Right cardiac atrium (tissue), 5 donors: ENCODE measurements around the gene ZPR1. TPM values are rescaled to one million over a fixed set of nuclear protein-coding genes. Genes with fewer than 3 reads are reported as not detected.

Experiments used
- ATAC-seq, 2 donors: fragments of 200-7000 bp; cut with Tn5 transposase; one replicate each; pipeline versions ENCODE4 v1.8.0 to v1.9.1; 2020; ENCODE audit warnings: moderate library complexity in 2 of 2, mild to moderate bottlenecking in 1 of 2
- DNase-seq, 3 donors: peaks; one replicate each; pipeline ENCODE4 v3.0.0-alpha.2; 2020
- H3K27ac ChIP-seq: one replicate; pipeline ENCODE4 v1.5.1; 2013; ENCODE audit warnings: mild to moderate bottlenecking, low read length, control low read depth, moderate library complexity
- H3K27me3 ChIP-seq: one replicate; pipeline ENCODE4 v1.6.1; 2013; ENCODE audit not compliant: control insufficient read depth, insufficient read depth
- H3K4me1 ChIP-seq: one replicate; pipeline ENCODE4 v1.6.1; 2013; ENCODE audit warnings: low read length; ENCODE audit not compliant: control insufficient read depth, insufficient read depth
- H3K4me3 ChIP-seq: one replicate; pipeline ENCODE4 v1.5.1; 2013; ENCODE audit warnings: low read length, control low read depth
- H3K9me3 ChIP-seq: one replicate; pipeline ENCODE4 v1.6.1; 2013; ENCODE audit warnings: low read length; ENCODE audit not compliant: control insufficient read depth
- WGBS: extraction: QIAGEN DNeasy Blood & Tissue Kit; methylation state at CpG from one replicate; pipeline ENCODE4 v1.1.7; 2013; 5-methylcytosine and 5-hydroxymethylcytosine counted together
- intact Hi-C, 4 donors: fragments of 100-400 bp; cut with DNase I; formaldehyde crosslinking; loops; one replicate each; pipeline versions ENCODE4 v1.11.0 to v1.14.0; 2022 to 2023
- polyA plus RNA-seq: library from polyadenylated mRNA; stranded (reverse); fragments of 200-250 nt; gene quantifications from one replicate; pipeline ENCODE4 v1.2.3, GENCODE V29; 2013
- total RNA-seq, 4 donors: library from RNA; stranded (reverse); fragmentation: NEBNext Ultra II Directional; extraction: Animal tissue kit (Norgen Biotek cat#: 25700); gene quantifications; one replicate each; pipeline ENCODE4 v1.2.1, GENCODE V29; 2021
- donor health status: healthy with polysubstance abuse.
- donor health status: DM: no; HTN: yes; CAD: no.
- donor health status: DM: no; HTN: no; CAD: no.
- donor health status: DM: no; HTN: yes; CAD: no; lungs with severe emphysema.
- donor health status: DM: yes; HTN: yes; CAD: no.

ZPR1 gene
- total and polyA plus RNA-seq, 5 donors, result 9.6 to 30.3 (median 20.4) TPM

DNA sequence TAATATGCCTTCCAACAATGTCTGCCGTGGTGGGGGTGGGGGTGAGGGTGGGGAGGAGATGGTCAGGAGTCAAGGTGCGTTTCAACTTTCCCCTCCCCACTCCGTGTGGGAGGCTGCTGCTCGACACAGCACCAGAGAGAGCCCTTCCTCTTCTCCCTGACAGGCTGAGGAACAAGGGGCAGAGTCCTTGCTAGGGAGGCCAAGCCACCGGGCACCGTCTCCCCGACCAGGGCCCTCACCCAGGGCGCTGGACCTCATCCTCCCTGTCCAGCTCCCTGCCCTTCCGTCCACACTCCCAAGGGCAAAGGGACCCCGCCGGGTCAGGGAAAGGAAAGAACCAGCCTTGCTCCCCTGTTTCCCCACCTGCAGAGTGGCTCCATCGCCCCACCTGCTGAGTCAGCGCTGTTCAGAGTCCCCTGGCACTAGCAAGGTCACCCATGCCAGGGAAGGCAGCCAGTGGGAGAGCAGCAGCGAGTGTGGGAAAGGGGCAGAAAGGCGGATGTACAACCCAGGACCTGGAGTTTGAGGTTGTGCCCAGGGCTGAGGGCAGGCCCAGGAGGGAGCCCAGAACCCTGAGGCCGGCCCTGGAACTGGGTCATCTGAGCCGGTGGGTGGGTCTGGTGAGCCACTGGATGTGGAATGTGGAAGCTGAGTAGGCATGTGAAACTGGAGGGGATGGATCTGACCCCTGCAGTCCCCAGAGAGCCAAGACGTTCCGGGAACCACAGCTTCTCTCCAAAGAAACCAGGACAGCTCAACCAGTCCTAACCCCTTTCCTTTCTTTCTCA is 62.2 kb downstream of the ZPR1 start:
- peak in 1 of 3 donors; percentile 52 for DNase-seq
- H3K9me3 ChIP-seq, result no peaks in the 10 kb centered on the region
- no peaks in the 10 kb centered on the region for H3K27me3 ChIP-seq
- 65% methylated on average over 19 of the region's 19 CpGs for WGBS
- ATAC-seq, result peak in 1 of 2 donors; percentile 12
- H3K27ac ChIP-seq, result no peak overlapping the region
- H3K4me1 ChIP-seq, result no peaks in the 10 kb centered on the region
- intact Hi-C loops, result no loop called here
- no peak overlapping the region for H3K4me3 ChIP-seq

- no peak for DNase-seq
- no peaks in the 10 kb centered on the region for H3K4me1 ChIP-seq
- intact Hi-C loops, result no loop called here
Measured at GRCh38 chr11:116724813-116725212, 63.0 kb downstream of the ZPR1 start.

More at GRCh38 chr11:116724813-116725212, 63.0 kb downstream of the ZPR1 start:
- Histone ChIP-seq H3K9me3 (no peaks in the 10 kb centered on the region), H3K27ac (no peak overlapping the region), H3K4me3 (no peak overlapping the region), H3K27me3 (no peaks in the 10 kb centered on the region)
- WGBS, result 83% methylated on average over 6 of the region's 6 CpGs
- no peak for ATAC-seq

Other genes starting within 250 kb of the ZPR1 start
- 1 to 10 TPM; 7.8 to 9.0 (median 8.2) TPM for gene BUD13, start 15.0 kb downstream of the ZPR1 start, total RNA-seq
- 5.7 TPM for gene BUD13, start 15.0 kb downstream of the ZPR1 start, polyA plus RNA-seq
- gene APOA5, start 3.9 kb upstream of the ZPR1 start, total RNA-seq, result not detected
- not detected for gene APOA5, start 3.9 kb upstream of the ZPR1 start, polyA plus RNA-seq
- not detected for gene APOA4, start 35.3 kb upstream of the ZPR1 start, total RNA-seq
- 0.05 TPM for gene APOA4, start 35.3 kb upstream of the ZPR1 start, polyA plus RNA-seq
- gene APOC3, start 41.9 kb upstream of the ZPR1 start, total RNA-seq, result under 1 TPM in 1 of 4 donors, not detected in 3; 0.72 TPM
- gene APOC3, start 41.9 kb upstream of the ZPR1 start, polyA plus RNA-seq, result not detected
- 10 to 100 TPM in 1 of 4 donors, 1 to 10 TPM in 3; 5.2 to 13.4 (median 5.9) TPM for gene APOA1, start 49.6 kb upstream of the ZPR1 start, total RNA-seq
- gene APOA1, start 49.6 kb upstream of the ZPR1 start, polyA plus RNA-seq, result 43.0 TPM